Hematopoietic multipotent progenitor cell (in vitro differentiated cells): ENCODE results near the gene CASKIN2. TPM values are rescaled to one million over a fixed set of nuclear protein-coding genes. Genes with fewer than 3 reads are reported as not detected.
"Not testable (repeated sequence)": the region's sequence is repeated elsewhere in the genome, so short reads cannot be mapped to it uniquely, and the experiment has no call there.

Experiments
- DNase-seq, 3 donors: peaks; one replicate each; pipeline ENCODE4 v3.0.0-alpha.2; 2011 to 2015; ENCODE audit warnings: low read depth in 2 of 3, low spot score in 2 of 3
- total RNA-seq: library from RNA; depleted of rRNA; stranded (reverse); fragments of >200 nt; gene quantifications from one replicate; pipeline ENCODE4 v1.2.3, GENCODE V29; 2012

Gene CASKIN2
- total RNA-seq, 1 donor: 14.8 TPM

- no peak for DNase-seq
Measured at GRCh38 chr17:75474736-75475135, 40.6 kb downstream of the CASKIN2 start.

GRCh38 chr17:75473246-75473645, 42.1 kb downstream of the CASKIN2 start:
- DNase-seq: no peak

GRCh38 chr17:75472119-75472518, 43.2 kb downstream of the CASKIN2 start:
- no peak for DNase-seq

DNA sequence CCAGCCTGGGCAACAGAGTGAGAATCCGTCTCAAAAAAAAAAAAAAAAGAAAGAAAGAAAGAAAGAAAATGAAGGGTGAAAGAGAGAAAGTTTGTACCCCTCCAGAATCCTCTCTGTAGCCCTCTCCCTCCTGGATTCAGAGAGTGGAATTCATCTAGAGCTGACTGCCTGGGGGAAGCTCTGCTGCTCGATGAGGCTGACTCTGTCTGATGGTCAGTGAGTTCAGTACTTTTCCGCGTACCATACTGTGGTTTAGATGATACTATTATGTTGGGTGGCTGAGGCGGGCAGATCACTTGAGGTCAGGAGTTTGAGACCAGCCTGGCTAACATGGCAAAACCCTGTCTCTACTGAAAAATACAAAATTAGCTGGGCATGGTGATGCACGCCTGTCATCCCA, 44.1 kb downstream of the CASKIN2 start:
- no peak for DNase-seq

GRCh38 chr17:75468779-75469373, 46.5 kb downstream of the CASKIN2 start:
- DNase-seq: no peak

DNA sequence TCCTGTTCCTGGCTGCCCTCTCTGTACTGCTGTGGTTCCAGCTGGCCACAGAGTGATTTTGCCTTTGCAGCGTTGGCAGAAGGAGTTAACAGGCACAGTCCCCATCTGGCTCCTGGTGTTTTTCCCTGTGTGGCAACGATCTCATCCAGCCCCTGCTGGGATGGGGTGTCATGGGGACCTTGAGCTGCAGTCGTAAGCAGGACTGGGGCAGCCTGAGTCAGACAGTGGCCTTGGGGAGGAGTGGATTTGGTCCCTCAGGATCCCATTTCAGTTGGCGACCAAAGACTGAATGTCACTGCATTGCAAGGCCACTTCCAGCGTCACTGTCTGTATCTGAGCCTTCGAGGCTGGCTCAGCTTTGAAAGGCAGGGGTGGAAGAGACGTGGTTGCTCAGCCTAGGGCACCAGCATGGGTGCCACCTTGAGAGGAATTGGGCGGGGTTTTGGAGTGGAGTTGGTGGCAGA, 47.0 kb downstream of the CASKIN2 start:
- DNase-seq: no peak

GRCh38 chr17:75465039-75465438, 50.3 kb downstream of the CASKIN2 start:
- no peak for DNase-seq

GRCh38 chr17:75463603-75464002, 51.7 kb downstream of the CASKIN2 start:
- DNase-seq: no peak

- DNase-seq: no peak
Measured at GRCh38 chr17:75460295-75460694, 55.0 kb downstream of the CASKIN2 start.

- DNase-seq: peak in 1 of 3 donors; percentile 7
Measured at GRCh38 chr17:75459590-75460267, 55.6 kb downstream of the CASKIN2 start.

DNA sequence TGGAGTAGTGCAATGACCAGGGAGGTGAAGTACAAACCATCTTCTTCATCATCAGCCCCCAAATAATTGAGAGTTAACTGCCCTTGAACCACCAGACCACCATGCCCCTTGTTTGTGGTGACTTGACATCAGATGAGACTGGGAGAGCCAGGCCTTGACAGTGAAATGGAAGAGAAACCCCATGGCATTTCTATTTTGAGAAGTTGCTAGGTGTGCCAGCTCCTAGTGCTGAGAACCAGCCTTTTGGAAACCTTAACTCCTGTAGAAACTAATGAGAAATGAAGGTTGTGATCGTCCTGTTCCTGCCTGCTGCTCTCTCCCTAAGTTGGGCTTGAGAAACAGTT, 56.1 kb downstream of the CASKIN2 start:
- no peak for DNase-seq

GRCh38 chr17:75457047-75457654, 58.2 kb downstream of the CASKIN2 start:
- DNase-seq: peak in 2 of 3 donors; percentile 6 to 18

- DNase-seq: peak; percentile 71 to 98 (median 96)
Measured at GRCh38 chr17:75456417-75457046, 58.8 kb downstream of the CASKIN2 start, which contains the start of gene TMEM94. TMEM94 (plus strand) TSS chr17:75456635; CDS start chr17:75471906, 15,271 bp downstream.

DNA sequence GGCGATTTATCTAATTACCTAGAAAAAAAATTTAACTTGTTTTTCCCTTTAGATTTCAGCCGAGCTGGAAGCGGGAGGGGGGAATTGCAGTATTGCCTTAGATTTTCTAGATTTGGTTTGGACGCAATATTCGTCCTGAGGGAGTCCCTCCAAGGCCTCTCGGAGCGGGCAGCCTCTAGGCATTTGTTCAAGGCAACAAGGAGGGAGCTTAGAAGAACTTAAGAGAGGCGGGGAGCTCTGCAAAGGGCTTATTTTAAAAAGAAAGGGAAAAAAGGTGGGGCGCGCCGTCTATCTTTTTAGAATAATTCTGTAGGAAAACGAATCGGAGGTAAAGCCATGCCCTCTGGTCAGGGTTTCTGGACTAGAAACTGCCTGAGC, 59.3 kb downstream of the CASKIN2 start:
- DNase-seq: no peak

DNA sequence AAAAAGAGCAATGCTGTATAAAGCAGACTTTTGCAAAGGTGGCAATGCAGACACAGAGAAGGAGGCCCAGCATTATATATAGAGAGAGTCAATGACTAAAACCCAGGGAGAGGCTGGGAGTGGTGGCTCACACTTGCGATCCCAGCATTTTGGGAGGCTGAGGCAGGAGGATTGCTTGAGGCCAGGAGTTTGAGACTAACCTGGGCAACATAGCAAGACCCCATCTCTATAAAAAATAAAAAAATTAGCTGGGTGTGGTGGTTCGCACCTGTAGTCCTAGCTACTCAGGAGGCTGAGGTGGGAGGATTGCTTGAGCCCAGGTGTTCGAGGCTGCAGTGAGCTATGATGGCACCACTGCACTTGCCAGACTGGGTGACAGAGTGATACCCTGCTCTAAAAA, 60.7 kb downstream of the CASKIN2 start:
- not testable (repeated sequence) for DNase-seq

DNA sequence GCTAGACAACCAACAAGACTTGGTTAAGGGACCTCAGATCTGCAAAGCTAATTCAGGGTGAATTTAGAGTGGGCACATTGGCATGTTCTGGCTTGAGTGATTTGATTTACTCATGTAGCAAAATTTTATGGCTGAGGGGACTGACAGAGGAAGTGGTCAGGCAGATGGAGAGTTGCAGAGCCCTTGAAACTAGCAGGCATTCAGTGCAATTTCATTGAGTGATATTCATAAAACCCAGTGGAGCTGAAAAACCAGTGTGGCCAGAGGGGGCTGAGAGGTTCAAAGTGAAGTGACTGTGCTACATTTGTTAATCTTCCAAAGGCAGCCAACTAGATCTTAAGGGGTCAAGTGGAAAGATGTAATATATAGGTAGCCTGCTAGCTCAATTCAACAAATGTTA, 61.1 kb downstream of the CASKIN2 start:
- peak in 2 of 3 donors; percentile 24 to 83 for DNase-seq

- DNase-seq: no peak
Measured at GRCh38 chr17:75450270-75450669, 65.1 kb downstream of the CASKIN2 start.
